Liver (tissue), 3 donors: ENCODE results near the gene PKD1L1.

ENCODE experiments used
- GABPA ChIP-seq, 2 donors: IDR thresholded peaks in 1 of 2; conservative IDR thresholded peaks in 1 of 2; 2 replicates each; pipeline ENCODE4 v1.6.1; 2016; ENCODE audit warnings: antibody characterized with exemption in 2 of 2, mild to moderate bottlenecking in 1 of 2, moderate library complexity in 1 of 2
- RAD21 ChIP-seq, 2 donors: IDR thresholded peaks; 2 replicates each; pipeline ENCODE4 v1.6.1; 2016; ENCODE audit warnings: antibody characterized with exemption in 2 of 2, mild to moderate bottlenecking in 2 of 2
- TAF1 ChIP-seq: conservative IDR thresholded peaks from 2 replicates; pipeline ENCODE4 v1.6.1; 2016; ENCODE audit warnings: antibody characterized with exemption, mild to moderate bottlenecking
- TF ChIP-seq, protein P1 (sequence below): fragments of 150-350 bp; IDR thresholded peaks from 2 replicates; pipeline ENCODE4 v1.5.1; 2017; ENCODE audit warnings: improper control_type of control experiment, low read depth, low read length; ENCODE audit not compliant: missing input control
- TF ChIP-seq, protein P2 (sequence below): IDR thresholded peaks from 2 replicates; pipeline ENCODE4 v1.6.1; 2016; ENCODE audit warnings: antibody characterized with exemption
- TF ChIP-seq, protein P3 (sequence below): IDR thresholded peaks from 2 replicates; pipeline ENCODE4 v1.6.1; 2016; ENCODE audit warnings: antibody characterized with exemption
- TF ChIP-seq, protein P4 (sequence below): IDR thresholded peaks from 2 replicates; pipeline ENCODE4 v1.6.1; 2016; ENCODE audit warnings: antibody characterized with exemption, mild to moderate bottlenecking
- donor health status: healthy.
- donor health status: healthy.

DNA sequence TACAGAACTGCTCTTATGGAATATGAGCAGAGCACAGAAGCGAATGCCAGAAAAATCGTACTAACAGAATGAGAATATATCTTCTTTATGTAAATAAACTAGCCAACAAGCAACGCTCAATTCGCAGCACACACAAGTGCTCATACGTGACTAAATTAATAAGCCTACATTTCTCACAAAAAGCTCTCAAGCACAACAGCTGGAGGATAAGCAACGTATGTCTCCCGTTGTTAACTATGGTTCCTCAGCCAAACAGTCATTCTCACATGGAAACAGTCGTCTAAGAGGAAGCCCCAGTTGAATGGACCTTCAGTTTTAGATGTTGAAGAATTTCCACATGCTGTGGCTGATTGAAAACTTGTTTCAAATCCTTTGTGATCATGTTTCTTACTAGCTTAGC, 110.4 kb downstream of the PKD1L1 start:
- TF ChIP-seq, protein P1, sequence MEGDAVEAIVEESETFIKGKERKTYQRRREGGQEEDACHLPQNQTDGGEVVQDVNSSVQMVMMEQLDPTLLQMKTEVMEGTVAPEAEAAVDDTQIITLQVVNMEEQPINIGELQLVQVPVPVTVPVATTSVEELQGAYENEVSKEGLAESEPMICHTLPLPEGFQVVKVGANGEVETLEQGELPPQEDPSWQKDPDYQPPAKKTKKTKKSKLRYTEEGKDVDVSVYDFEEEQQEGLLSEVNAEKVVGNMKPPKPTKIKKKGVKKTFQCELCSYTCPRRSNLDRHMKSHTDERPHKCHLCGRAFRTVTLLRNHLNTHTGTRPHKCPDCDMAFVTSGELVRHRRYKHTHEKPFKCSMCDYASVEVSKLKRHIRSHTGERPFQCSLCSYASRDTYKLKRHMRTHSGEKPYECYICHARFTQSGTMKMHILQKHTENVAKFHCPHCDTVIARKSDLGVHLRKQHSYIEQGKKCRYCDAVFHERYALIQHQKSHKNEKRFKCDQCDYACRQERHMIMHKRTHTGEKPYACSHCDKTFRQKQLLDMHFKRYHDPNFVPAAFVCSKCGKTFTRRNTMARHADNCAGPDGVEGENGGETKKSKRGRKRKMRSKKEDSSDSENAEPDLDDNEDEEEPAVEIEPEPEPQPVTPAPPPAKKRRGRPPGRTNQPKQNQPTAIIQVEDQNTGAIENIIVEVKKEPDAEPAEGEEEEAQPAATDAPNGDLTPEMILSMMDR: no peak
- TF ChIP-seq RAD21 (IDR thresholded peaks at IDR 0.05) (no peak), GABPA (IDR thresholded peaks at IDR 0.05 in 1 of 2, conservative IDR thresholded peaks at IDR 0.05 in 1 of 2) (no peak), TAF1 (no peak)
- TF ChIP-seq, protein P2, sequence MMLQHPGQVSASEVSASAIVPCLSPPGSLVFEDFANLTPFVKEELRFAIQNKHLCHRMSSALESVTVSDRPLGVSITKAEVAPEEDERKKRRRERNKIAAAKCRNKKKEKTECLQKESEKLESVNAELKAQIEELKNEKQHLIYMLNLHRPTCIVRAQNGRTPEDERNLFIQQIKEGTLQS: no peak
- TF ChIP-seq, protein P3, sequence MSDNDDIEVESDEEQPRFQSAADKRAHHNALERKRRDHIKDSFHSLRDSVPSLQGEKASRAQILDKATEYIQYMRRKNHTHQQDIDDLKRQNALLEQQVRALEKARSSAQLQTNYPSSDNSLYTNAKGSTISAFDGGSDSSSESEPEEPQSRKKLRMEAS: no peak
- TF ChIP-seq, protein P4, sequence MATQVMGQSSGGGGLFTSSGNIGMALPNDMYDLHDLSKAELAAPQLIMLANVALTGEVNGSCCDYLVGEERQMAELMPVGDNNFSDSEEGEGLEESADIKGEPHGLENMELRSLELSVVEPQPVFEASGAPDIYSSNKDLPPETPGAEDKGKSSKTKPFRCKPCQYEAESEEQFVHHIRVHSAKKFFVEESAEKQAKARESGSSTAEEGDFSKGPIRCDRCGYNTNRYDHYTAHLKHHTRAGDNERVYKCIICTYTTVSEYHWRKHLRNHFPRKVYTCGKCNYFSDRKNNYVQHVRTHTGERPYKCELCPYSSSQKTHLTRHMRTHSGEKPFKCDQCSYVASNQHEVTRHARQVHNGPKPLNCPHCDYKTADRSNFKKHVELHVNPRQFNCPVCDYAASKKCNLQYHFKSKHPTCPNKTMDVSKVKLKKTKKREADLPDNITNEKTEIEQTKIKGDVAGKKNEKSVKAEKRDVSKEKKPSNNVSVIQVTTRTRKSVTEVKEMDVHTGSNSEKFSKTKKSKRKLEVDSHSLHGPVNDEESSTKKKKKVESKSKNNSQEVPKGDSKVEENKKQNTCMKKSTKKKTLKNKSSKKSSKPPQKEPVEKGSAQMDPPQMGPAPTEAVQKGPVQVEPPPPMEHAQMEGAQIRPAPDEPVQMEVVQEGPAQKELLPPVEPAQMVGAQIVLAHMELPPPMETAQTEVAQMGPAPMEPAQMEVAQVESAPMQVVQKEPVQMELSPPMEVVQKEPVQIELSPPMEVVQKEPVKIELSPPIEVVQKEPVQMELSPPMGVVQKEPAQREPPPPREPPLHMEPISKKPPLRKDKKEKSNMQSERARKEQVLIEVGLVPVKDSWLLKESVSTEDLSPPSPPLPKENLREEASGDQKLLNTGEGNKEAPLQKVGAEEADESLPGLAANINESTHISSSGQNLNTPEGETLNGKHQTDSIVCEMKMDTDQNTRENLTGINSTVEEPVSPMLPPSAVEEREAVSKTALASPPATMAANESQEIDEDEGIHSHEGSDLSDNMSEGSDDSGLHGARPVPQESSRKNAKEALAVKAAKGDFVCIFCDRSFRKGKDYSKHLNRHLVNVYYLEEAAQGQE: no peak
